SK-N-SH treated with all-trans-retinoic acid at 6 μM for 48 hours (cell line): ENCODE measurements around the gene AGAP1.

Experiments
- ARNTL ChIP-seq: fragments of 450-650 bp; formaldehyde crosslinking; IDR thresholded peaks from 2 replicates; pipeline ENCODE4 v1.5.0; 2020; ENCODE audit warnings: low read depth, mild to moderate bottlenecking, moderate library complexity, borderline replicate concordance
- BACH2 ChIP-seq: fragments of 250-450 bp; sonication (Bioruptor Pico); IDR thresholded peaks from 2 replicates; pipeline ENCODE4 v1.9.0; 2021; ENCODE audit warnings: mild to moderate bottlenecking, borderline replicate concordance
- CREB5 ChIP-seq: fragments of 250-450 bp; sonication (Bioruptor Pico); IDR thresholded peaks from 2 replicates; pipeline ENCODE4 v1.5.1; 2020; ENCODE audit warnings: low read depth, mild to moderate bottlenecking, moderate library complexity
- CSRNP3 ChIP-seq: fragments of 250-450 bp; sonication (Bioruptor Pico); IDR thresholded peaks from 2 replicates; pipeline ENCODE4 v1.5.1; 2021; ENCODE audit warnings: mild to moderate bottlenecking, moderate library complexity
- ESRRG ChIP-seq: fragments of 250-450 bp; sonication (Bioruptor Pico); IDR thresholded peaks from 2 replicates; pipeline ENCODE4 v1.6.1; 2021; ENCODE audit warnings: mild to moderate bottlenecking
- GLIS3 ChIP-seq: fragments of 250-450 bp; sonication (Bioruptor Pico); IDR thresholded peaks from 2 replicates; pipeline ENCODE4 v1.5.0; 2020; ENCODE audit warnings: mild to moderate bottlenecking, moderate library complexity
- PATZ1 ChIP-seq: fragments of 250-450 bp; sonication (Bioruptor Pico); IDR thresholded peaks from 2 replicates; pipeline ENCODE4 v1.8.0; 2020; ENCODE audit warnings: mild to moderate bottlenecking, moderate library complexity, borderline replicate concordance
- POU6F1 ChIP-seq: fragments of 250-450 bp; sonication (Bioruptor Pico); IDR thresholded peaks from 2 replicates; pipeline ENCODE4 v1.8.0; 2021; ENCODE audit warnings: low read depth, mild to moderate bottlenecking, moderate library complexity, borderline replicate concordance
- SNAI2 ChIP-seq: fragments of 250-450 bp; sonication (Bioruptor Pico); IDR thresholded peaks from 2 replicates; pipeline ENCODE4 v1.5.0; 2020; ENCODE audit warnings: mild to moderate bottlenecking, moderate library complexity
- TCF4 ChIP-seq: fragments of 250-450 bp; sonication (Bioruptor Pico); IDR thresholded peaks from 2 replicates; pipeline ENCODE4 v1.8.0; 2021; ENCODE audit warnings: mild to moderate bottlenecking, moderate library complexity, borderline replicate concordance
- ZFP3 ChIP-seq: fragments of 250-450 bp; sonication (Bioruptor Pico); IDR thresholded peaks from 2 replicates; pipeline ENCODE4 v1.5.0; 2020; ENCODE audit warnings: mild to moderate bottlenecking, moderate library complexity
- ZFP30 ChIP-seq: fragments of 450-650 bp; formaldehyde crosslinking; IDR thresholded peaks from 2 replicates; pipeline ENCODE4 v1.5.0; 2022; ENCODE audit warnings: mild to moderate bottlenecking, moderate library complexity
- ZNF565 ChIP-seq: fragments of 450-650 bp; formaldehyde crosslinking; conservative IDR thresholded peaks from 2 replicates; pipeline ENCODE4 v1.5.0; 2020; ENCODE audit warnings: low read depth, mild to moderate bottlenecking, moderate library complexity

GRCh38 chr2:235447210-235447609 lies 46.6 kb upstream of the AGAP1 start:
- TF ChIP-seq ZFP3 (no peak), GLIS3 (CRISPR knock-in tag) (no peak), PATZ1 (CRISPR knock-in tag) (no peak), BACH2 (CRISPR knock-in tag) (no peak), ARNTL (CRISPR knock-in tag) (no peak), POU6F1 (CRISPR knock-in tag) (no peak), SNAI2 (CRISPR knock-in tag) (no peak), CREB5 (CRISPR knock-in tag) (no peak), ZFP30 (no peak), TCF4 (CRISPR knock-in tag) (no peak), ZNF565 (CRISPR knock-in tag) (no peak), ESRRG (CRISPR knock-in tag) (no peak), CSRNP3 (CRISPR knock-in tag) (no peak)
